Hematopoietic multipotent progenitor cell treated with erythropoietin and hydrocortisone succinate and interleukin-3 and kit ligand, for 4 days (in vitro differentiated cells): ENCODE results near the gene NDRG4.

Experiments
- DNase-seq: peaks from one replicate; pipeline ENCODE4 v3.0.0-alpha.2; 2015

The NDRG4 gene

DNA sequence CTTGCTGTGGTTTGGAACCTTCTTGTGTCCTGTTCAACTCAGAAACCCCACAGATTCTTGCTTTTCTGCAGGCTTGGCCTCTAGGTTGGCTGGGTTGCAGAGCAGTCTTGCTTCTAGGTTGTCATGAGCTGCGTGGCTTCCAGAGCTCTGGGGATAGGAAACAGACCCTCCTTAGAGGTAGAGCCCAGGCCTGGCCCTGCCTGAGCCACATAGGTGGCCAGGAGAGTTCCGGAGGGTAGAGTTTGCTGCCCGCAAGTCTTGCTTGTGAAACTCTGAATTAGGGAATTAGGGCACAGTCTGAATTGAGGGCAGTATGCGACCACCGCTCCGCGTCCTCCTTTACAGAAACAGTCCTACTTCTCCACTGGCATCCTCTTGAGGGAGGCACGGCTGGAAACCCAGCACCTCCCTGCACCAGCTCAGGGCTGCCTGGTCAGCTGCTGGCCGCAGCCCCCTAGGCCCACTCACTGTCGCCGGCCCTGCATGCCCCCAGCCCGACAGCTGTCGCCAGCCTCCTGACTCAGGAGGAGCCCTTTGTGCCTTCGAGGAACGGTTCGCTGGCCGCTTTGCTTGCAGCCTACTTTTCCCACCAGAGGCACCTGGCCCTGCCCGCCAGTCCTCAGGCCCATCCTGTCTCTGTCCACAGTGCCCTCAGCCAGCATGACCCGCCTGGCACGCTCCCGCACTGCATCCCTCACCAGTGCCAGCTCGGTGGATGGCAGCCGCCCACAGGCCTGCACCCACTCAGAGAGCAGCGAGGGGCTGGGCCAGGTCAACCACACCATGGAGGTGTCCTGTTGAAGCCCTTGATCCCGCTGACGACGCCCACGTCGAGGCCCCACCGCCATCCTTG lies 11.1 kb downstream of the NDRG4 start:
- no peak for DNase-seq

DNA sequence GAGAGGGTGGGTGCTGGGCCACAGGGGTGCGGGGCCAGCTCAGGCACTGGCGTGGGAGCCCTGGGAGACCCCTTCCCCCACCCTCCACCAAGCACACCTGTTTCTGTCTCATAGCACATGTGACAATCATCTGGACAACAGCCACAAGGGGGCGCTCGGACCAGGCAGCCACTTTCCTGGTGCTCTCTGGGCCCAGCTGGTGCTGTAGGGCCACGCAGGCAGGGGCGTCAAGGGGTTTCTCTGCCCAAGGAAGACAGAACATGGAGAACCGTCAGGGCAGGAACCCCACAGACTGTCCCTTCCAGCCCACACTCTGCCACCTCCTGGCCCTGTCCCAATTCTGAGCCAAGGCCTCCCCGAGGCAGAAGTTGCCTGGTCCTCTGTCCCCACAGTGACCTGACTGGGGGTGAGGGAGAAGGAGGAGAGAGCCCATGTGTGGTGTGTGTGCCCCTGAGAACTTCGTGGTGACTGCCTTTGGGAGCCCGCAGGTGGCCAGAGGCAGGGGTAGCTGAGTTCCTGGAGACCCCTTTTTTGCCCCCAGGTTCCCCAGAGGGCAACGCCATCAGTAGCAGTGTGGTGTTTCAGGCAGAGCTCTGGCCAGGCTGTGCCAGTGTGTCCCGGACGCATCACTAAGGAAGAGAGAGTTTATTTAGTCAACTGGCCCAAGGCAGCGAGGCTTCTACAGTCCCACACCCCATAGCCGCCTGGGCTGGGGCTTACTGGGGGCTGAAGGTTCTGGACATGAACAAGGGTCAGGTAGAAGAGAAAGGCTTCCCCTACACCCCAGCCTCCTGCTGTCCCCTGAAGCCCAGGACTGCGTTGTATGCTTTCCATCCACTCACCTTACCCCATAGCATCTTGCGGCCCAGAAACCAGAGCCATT lies 12.2 kb downstream of the NDRG4 start:
- DNase-seq = peak; percentile 87

DNA sequence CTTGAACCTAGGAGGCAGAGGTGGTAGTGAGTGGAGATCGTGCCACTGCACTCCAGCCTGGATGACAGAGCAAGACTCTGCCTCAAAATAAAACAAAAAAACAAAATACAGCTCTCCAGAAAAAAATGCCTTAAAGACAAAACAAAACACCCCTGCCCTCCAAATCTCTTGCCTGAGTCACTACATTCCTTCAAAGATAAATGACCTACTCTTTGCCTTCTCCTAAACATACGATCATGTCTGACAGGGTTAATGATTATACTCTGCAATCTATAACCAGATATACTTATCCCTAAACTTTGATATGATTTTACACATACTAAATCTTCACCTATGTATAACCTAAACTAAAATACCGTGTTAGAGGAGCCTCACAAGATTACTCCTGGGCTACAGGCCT lies 13.9 kb downstream of the NDRG4 start:
- no peak for DNase-seq

DNA sequence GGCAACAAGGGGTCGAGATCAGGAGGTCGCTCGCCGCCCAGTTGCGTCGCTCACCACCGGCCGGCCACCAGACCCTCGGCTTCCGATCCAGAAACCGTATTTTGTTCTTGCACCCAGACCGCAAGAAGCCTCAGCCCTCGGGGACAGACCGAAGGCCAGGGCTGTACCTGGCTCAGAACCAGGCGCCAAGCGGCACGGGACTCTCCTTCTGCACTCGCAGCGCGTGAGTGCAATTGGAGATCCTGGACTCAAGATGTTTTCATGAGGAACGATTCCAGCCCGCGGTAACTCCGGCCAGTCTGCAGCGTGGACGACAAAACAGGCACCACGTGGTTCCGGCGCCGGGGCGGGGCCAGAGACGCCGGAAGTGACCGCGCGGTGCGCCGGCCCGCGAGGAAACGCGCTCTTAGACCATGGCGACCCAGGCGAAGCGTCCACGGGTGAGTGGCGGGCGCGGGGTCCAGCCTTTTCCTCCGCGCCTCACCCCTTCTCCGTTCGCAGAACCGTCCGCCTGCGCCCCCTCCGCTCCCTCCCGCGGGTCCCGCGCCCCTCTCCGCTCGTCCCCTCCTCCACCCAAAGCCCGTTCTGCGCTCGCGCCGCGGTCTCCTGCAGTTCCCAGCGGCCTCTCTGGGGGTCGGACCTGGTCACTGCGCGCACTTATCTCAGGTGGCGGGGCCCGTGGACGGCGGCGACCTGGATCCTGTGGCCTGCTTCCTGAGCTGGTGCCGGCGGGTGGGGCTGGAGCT lies 15.4 kb downstream of the NDRG4 start, which contains the start of gene SETD6:
TSS of gene SETD6 (plus strand) at position 393 of the 746 bp plus-strand sequence. CDS start at position 414, 21 bp downstream.
- DNase-seq = peak; percentile 93

DNA sequence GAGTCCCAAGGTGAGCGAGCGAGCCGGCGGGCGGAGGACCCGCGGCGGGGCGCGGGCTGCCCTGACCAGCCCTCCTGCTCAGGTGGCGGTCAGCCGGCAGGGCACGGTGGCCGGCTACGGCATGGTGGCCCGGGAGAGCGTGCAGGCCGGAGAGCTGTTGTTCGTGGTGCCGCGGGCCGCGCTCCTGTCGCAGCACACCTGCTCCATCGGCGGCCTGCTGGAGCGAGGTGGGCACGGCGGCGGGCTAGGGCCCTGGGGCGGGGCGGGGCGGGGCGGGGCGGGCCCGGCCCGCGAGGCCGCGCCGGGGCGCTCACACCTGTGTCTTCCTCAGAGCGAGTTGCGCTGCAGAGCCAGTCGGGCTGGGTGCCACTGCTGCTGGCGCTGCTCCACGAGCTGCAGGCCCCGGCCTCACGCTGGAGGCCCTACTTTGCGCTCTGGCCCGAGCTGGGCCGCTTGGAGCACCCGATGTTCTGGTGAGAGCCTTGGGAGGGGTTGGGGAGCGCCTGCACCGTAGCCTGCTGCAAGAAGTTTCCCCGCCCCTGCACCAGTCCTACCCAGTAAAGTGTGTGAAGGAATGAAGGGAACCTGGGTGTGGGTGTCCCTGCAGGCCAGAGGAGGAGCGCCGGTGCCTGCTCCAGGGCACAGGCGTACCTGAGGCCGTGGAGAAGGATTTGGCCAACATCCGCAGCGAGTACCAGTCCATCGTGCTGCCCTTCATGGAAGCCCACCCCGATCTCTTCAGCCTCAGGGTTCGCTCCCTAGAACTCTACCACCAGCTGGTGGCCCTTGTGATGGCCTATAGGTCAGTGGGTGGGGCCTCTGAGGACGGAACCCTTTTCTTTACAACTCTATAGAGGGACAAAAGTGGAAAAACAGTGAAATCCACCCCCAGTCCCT lies 16.2 kb downstream of the NDRG4 start:
- peak; percentile 59 for DNase-seq

DNA sequence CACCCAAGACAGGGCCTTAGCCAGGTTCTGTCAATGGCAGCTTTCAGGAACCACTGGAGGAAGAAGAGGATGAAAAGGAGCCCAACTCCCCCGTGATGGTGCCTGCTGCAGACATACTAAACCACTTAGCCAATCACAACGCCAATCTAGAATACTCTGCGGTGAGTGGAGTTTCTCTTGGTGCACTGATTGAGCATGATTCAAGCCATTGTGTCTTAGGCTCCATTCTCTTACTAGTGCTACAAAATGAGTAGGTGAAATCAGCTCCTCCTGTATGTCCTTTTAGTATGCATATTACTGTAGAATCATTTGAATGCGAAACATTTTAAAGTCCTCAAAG lies 16.8 kb downstream of the NDRG4 start:
- DNase-seq = peak; percentile 22

DNA sequence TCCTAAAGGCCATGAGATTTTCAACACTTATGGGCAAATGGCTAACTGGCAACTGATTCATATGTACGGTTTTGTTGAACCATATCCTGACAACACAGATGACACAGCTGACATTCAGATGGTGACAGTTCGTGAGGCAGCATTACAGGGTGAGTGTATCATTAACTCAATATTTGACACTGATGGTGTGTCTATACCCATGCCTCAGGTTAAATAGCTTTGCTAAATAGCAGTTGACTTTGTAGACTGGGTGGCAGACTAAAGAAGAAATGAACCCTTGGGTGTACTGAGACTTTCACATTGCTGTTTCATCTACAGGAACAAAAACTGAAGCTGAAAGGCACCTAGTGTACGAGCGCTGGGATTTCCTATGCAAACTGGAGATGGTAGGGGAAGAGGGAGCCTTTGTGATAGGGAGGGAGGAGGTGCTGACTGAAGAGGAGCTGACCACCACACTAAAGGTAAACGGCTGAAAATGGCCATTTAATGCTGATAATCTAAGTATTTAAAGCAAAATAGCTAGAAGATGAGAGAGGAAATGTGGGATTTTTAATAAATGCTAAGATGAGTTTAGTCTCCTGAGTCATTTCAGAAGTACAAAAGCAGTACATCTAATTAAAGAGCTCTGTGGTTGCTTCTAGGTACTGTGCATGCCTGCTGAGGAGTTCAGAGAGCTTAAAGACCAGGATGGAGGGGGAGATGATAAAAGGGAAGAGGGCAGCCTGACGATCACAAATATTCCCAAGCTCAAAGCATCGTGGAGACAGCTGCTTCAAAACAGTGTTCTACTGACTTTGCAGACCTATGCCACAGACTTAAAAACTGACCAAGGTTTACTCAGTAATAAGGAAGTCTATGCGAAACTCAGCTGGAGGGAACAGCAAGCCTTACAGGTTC lies 18.4 kb downstream of the NDRG4 start:
- no peak for DNase-seq

DNA sequence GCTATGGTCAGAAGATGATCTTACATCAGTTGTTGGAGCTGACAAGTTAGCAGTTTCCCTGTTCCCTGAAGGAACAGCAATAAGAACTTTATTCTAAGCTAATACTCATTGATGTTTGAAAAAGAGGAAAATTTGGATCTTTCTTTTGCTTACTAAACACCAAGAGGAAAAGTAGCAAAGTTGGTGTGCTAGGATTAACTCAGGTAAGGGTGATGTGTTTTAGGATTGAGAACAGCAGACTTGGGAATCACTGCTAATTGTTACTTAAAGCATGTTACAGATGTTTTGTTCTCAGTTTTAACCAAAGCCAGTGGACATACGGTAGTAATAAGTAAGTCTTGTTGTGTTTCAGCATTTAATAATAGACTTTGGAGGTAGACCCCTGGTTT lies 19.0 kb downstream of the NDRG4 start:
- no peak for DNase-seq

DNA sequence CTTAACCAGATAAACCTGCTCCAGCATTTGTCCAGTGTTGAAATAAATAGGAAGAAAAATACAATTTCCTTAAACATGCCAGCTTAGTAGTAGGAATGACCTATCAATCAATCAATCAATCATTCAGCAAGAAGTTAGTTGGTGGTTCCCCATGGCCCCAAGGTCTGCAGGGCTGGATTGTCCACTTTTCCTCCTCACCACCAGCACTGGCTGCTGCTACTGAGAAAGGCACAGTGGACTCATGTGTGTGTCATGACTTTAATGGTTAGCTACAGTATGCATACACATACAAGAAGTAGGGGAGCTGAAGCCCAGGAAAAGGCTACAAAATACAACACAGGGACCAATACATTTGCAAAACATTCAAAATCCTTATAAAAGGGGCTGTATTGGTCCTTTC lies 19.8 kb downstream of the NDRG4 start:
- DNase-seq = no peak

DNA sequence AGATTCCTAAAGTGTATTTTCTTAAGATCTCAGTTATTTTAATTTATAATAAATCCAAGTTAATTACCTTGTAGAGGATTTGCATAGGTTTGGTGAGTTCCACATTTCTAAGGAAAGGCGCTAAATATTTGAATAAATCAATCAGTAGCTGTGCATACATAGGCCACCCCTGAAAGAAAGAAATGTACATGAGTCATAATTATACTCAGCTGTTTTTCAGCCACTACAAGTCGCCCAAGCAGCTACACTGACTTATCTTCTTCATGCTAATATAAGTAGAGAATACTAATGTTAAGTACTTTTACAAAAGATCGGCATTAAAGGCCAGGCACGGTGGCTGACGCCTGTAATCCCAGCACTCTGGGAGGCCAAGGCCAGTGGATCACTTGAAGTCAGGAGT lies 30.2 kb downstream of the NDRG4 start:
- DNase-seq = no peak

DNA sequence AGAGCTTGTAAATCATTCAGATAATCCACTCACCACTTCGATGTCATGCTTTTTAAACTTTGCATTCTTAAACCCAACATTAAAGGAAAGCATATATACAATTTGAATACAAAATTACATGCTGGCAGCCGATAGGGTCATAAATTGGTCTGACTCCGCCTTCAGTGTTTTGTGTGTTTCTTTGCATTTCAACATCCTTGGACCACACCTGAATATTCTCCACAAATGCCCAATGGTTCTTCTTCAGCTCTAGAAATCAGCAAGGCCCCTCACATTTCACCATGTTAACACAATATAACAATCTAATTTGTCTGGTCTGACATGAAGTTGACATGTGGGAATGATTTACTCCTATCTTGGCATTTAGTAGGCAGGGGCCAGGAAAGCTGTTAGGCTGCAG lies 32.5 kb downstream of the NDRG4 start:
- DNase-seq = no peak

DNA sequence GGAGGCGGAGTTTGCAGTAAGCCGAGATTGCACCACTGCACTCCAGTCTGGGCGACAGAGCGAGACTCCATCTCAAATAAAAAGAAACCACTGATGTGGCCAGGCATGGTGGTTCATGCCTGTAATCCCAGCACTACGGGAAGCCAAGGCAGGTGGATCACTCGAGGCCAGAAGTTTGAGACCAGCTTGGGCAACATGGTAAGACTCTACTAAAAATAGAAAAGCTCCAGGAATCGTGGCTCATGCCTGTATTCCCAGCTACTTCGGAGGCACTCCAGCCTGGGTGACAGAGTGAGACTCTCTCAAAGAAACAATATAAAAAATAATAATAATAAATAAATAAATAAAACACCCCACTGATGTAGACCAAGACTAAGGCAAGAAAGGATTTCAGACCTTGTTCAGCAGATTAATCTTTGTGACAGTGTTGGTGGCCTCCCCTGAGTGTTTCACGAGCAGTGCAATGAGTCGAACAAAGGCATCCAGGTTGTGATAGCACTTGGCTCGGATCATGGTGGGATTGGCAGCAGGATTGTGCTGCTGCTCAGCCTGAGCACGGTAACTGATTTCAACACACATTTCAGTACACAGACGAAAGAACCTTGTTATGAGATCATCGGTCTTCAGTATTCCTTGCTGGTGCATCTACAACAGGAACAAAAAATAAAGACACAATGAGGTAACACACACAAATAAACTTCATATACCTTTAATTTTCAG lies 34.0 kb downstream of the NDRG4 start:
- no peak for DNase-seq

DNA sequence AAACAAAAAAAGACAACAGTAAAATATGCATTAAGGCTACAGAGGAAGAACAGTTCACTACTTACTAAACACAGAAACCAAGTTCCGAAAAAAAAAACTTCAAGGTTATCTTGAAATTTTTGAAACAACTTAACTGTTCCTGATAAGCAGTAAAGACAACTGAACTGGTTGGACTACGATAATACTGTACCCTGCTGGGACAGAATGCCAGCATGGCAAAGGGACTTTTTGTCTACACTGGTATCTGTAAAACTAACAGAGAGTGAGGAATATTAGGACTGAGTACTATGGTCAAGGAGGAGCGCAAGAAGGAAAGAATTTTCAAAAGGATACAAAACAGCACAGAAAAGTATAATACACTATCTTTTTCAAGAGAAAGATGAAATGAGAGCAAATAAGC lies 35.2 kb downstream of the NDRG4 start:
- DNase-seq = no peak

DNA sequence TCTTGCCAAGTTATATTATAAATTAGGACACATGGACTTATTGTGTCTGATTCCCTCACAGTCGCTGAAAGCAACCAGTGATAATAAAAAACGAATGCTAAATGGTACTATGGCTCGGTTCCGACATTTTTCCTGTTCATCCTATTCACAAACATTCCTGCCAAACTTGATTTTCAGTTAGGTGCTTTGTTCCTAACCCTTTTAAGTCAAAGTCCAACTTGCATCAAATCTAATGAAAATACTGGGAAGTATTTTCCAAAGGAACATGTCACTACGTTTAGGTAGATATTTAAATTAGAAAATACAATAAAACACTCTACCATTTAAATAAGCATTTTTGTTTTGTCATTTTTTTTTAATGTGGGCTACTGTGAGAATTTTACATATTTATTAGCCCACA lies 36.3 kb downstream of the NDRG4 start:
- DNase-seq = no peak

DNA sequence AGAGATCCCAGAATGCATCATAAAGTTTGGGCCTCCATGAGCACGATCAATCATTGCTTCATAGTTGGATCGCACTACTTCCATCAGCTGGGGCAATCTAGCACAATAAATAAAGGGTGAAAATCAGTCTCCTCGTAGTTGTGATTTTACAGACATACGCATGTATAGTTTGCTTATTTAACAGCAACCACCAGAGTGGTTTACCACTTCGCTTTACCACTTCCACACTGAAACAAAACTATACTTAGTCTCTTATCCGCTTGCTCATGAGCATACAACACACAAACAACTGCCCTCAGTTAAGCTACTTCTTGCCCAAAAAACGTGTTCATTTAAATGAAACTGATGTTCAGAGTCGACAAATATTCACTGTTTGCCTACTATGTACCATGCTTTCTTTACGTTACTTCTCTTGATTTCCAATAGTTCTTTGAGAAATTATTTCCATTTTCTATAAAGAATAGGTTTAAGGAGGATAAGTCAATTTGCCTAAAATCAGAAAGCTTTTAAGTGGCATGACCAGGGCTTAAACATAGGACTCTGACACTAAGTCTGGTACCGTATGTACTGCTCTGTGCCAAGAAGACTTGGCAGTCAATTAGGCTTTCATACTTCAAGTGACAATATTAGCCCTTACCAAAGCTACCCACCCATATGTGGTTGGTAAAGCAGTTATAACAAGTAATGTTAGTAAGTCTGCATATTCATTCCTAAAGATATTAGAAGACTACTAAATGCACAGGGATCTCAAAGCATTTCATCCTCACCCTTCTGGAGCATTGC lies 37.4 kb downstream of the NDRG4 start:
- DNase-seq = no peak

DNA sequence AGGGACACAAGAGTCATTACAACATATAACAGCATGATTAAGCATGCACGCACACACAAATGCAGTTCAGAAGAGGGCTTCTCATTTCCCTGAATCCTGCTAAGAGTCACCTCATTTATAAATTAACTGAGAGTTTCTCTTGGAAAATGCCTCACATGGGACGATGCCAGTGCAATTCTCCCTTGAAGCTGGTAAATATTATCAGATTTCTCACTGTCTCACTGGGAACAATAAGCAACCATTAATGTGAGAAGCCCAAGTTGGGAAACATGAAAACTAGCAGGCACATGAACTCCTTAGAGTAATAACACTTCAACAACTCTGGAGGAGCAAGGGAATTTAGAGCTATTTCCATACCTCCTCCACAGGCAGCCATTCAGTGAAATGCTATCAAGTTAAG lies 41.8 kb downstream of the NDRG4 start:
- DNase-seq = no peak

DNA sequence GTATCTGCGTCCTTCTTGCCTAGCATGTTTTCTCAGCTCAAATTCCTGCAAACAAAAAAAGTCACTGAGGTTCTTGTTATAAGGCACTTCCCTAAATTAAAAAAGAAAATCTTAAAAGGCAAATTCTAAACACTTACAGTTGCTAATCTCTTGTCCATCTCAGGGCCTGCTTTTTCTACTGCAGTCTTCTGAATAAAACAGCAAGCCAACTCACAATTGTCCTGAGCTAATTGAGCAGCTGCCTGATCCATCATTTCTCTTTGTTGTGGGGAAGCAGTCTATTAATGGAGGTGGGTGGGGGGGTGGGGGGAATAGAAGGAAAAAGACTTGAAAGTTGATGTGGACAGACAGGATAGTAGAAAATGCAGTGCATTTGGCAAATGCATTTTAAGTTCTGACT lies 42.3 kb downstream of the NDRG4 start:
- no peak for DNase-seq

DNA sequence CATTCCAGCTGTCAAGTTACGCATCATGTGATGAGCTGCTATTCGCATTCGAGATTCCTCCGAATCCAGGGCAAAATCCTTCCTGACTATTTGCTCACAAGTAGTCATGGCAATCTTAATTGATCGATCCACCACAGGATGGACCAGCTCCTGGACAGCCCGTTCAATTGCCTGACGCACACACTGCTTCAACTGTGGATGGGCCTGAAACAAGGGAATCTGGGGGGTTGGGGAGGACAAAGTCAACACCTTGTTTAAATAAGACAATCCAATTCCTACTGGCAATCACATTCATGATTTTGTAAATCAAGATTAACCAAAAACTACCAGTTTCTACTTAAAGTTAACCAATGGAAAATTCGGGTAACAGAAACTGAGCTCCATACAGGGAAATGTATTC lies 43.7 kb downstream of the NDRG4 start:
- no peak for DNase-seq

DNA sequence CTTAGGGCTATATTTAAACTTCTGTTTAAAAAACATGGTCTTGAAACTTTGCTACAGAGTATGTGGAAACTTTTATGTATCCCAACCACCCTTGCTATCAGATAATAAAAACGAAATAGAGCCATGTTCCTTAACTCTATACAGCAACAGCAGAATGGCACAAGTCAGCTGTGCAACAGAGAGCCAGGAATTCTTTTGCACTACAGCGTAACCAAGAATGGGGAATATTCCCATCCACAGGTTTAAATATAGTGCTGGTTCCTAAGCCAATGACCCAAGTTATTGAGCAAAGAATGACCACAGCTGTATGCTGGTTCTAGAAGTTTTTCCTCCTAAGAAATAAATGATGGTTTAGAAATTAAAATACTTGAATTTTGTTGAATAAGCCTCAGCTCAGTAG lies 48.4 kb downstream of the NDRG4 start:
- DNase-seq = no peak

DNA sequence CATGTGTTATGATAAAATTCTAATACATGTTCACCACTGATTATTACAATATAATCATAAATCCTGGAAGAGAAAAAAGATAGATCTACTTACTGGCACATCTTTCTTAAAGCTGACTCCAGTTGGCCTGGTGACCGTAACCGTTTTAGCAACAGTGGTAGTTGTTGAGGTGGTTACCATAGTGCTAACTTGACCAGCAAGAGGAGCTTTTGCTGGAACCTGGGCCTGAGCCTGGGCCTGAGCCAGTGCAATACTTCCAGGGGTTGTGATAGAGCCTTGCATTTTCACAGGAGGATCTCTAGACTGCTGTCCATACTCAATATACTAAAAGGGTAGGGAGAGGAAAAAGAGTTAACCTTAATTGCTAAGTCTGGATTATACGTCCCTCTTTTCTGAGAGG lies 51.6 kb downstream of the NDRG4 start:
- no peak for DNase-seq
